HEK293 (cell line): ENCODE data around the gene EMC7.

Experiments used
- CTCF ChIA-PET: fragments of 350-600 bp; formaldehyde crosslinking; extraction: SDS; loops from one replicate; lab custom pipeline; 2021; ENCODE audit warnings: antibody characterized with exemption; lab: Yijun Ruan, JAX
- POLR2A ChIA-PET: fragments of 300-600 bp; formaldehyde crosslinking; extraction: SDS; loops from one replicate; lab custom pipeline; 2020; ENCODE audit warnings: antibody characterized with exemption, inconsistent platforms; lab: Yijun Ruan, JAX
- H3K27ac ChIP-seq: fragments of 200-500 bp; sonication (Bioruptor generic); 2 replicates; pipeline ENCODE4 v1.5.1; 2014; ENCODE audit warnings: low read depth, low read length, control low read depth, inconsistent platforms; ENCODE audit errors: extremely low read depth
- H3K36me3 ChIP-seq, 2 experiments: fragments of 200-500 bp in 1 of 2; sonication (Bioruptor generic) in 1 of 2; 1 replicate in 1 of 2; 2 replicates in 1 of 2; pipeline ENCODE4 v1.5.1; 2014 to 2017; ENCODE audit warnings: inconsistent platforms in 2 of 2, low read length in 2 of 2; ENCODE audit not compliant: control insufficient read depth in 2 of 2, insufficient read depth in 1 of 2
- H3K4me1 ChIP-seq: fragments of 200-500 bp; sonication (Bioruptor generic); 2 replicates; pipeline ENCODE4 v1.5.1; 2014; ENCODE audit warnings: mild to moderate bottlenecking, low read length, inconsistent platforms; ENCODE audit not compliant: control insufficient read depth, insufficient read depth
- H3K4me3 ChIP-seq: 2 replicates; pipeline ENCODE4 v1.5.1; 2011; ENCODE audit warnings: low read depth, mild to moderate bottlenecking, control low read depth, low read length, moderate library complexity
- H3K9me3 ChIP-seq: fragments of 200-500 bp; sonication (Bioruptor generic); 2 replicates; pipeline ENCODE4 v1.5.1; 2014; ENCODE audit warnings: low read depth, low read length, inconsistent platforms; ENCODE audit not compliant: control insufficient read depth, insufficient read depth
- EGR2 ChIP-seq: fragments of 450-650 bp; formaldehyde crosslinking; IDR thresholded peaks from 2 replicates; pipeline ENCODE4 v1.5.1; 2016; ENCODE audit warnings: low read depth, missing biosample characterization, missing genetic modification characterization
- GLIS2 ChIP-seq: fragments of 450-650 bp; formaldehyde crosslinking; IDR thresholded peaks from 2 replicates; pipeline ENCODE4 v1.5.1; 2016; ENCODE audit warnings: missing biosample characterization, missing genetic modification characterization
- OSR2 ChIP-seq: fragments of 450-650 bp; formaldehyde crosslinking; IDR thresholded peaks from 2 replicates; pipeline ENCODE4 v1.5.1; 2016; ENCODE audit warnings: missing biosample characterization, missing genetic modification characterization
- RBAK ChIP-seq: fragments of 450-650 bp; formaldehyde crosslinking; IDR thresholded peaks from 2 replicates; pipeline ENCODE4 v1.5.1; 2016; ENCODE audit warnings: missing biosample characterization, missing genetic modification characterization
- SETDB1 ChIP-seq: IDR thresholded peaks from one replicate; pipeline ENCODE4 v1.6.1; 2017; ENCODE audit warnings: mild to moderate bottlenecking, low read length, moderate library complexity, mixed read lengths; ENCODE audit not compliant: insufficient read length
- ZBTB17 ChIP-seq: fragments of 450-650 bp; formaldehyde crosslinking; IDR thresholded peaks from 2 replicates; pipeline ENCODE4 v1.5.1; 2016; ENCODE audit warnings: missing biosample characterization, missing genetic modification characterization
- ZNF174 ChIP-seq: fragments of 450-650 bp; formaldehyde crosslinking; IDR thresholded peaks from 2 replicates; pipeline ENCODE4 v1.5.0; 2017; ENCODE audit warnings: missing biosample characterization, mild to moderate bottlenecking, missing genetic modification characterization
- ZNF37A ChIP-seq: fragments of 450-650 bp; IDR thresholded peaks from 2 replicates; pipeline ENCODE4 v1.5.1; 2018; ENCODE audit warnings: missing biosample characterization, missing genetic modification characterization
- ZNF404 ChIP-seq: fragments of 450-650 bp; formaldehyde crosslinking; IDR thresholded peaks from 2 replicates; pipeline ENCODE4 v1.5.1; 2017; ENCODE audit warnings: missing biosample characterization, missing genetic modification characterization
- ZNF426 ChIP-seq: fragments of 450-650 bp; formaldehyde crosslinking; IDR thresholded peaks from 2 replicates; pipeline ENCODE4 v1.5.1; 2017; ENCODE audit warnings: missing biosample characterization, missing genetic modification characterization, mild to moderate bottlenecking, inconsistent platforms, moderate library complexity
- ZNF776 ChIP-seq: fragments of 450-650 bp; formaldehyde crosslinking; IDR thresholded peaks from 2 replicates; pipeline ENCODE4 v1.5.0; 2017; ENCODE audit warnings: missing biosample characterization, missing genetic modification characterization, borderline replicate concordance
- ZNF843 ChIP-seq: fragments of 450-650 bp; formaldehyde crosslinking; IDR thresholded peaks from 2 replicates; pipeline ENCODE4 v1.5.1; 2016; ENCODE audit warnings: missing biosample characterization, missing genetic modification characterization
- TF ChIP-seq, protein P1 (sequence below): fragments of 450-650 bp; formaldehyde crosslinking; IDR thresholded peaks from 2 replicates; pipeline ENCODE4 v1.5.0; 2017; ENCODE audit warnings: missing biosample characterization, missing genetic modification characterization, borderline replicate concordance
- TF ChIP-seq, protein P2 (sequence below): fragments of 450-650 bp; formaldehyde crosslinking; IDR thresholded peaks from 2 replicates; pipeline ENCODE4 v1.5.1; 2016; ENCODE audit warnings: missing biosample characterization, missing genetic modification characterization
- TF ChIP-seq, protein P3 (sequence below): fragments of 450-650 bp; formaldehyde crosslinking; IDR thresholded peaks from 2 replicates; pipeline ENCODE4 v1.5.1; 2017; ENCODE audit warnings: missing biosample characterization, mild to moderate bottlenecking, missing genetic modification characterization, moderate library complexity
- TF ChIP-seq, protein P4 (sequence below): fragments of 450-650 bp; formaldehyde crosslinking; IDR thresholded peaks from 2 replicates; pipeline ENCODE4 v1.5.1; 2017; ENCODE audit warnings: missing biosample characterization, missing genetic modification characterization

Gene EMC7

DNA sequence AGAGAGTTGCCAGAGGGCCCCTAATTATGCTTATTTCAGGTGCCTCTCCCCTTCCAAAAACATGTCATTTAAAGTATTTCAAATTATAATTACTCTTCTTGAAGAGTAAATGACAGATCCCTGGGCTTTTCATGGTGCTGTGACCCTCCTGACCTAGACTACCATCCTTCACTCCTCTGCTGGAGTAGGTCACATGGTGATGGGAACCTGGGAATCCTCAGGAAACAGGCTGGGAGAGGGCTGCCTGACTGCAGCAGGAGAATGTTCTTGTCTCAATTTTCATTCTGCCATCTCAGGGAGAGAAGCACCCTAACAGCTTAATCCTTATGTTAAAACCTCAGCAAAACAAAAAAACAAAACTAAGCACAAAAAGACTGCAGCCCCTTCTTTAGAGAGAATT is 24.9 kb upstream of the EMC7 start (continued):
- TF ChIP-seq, protein P1, sequence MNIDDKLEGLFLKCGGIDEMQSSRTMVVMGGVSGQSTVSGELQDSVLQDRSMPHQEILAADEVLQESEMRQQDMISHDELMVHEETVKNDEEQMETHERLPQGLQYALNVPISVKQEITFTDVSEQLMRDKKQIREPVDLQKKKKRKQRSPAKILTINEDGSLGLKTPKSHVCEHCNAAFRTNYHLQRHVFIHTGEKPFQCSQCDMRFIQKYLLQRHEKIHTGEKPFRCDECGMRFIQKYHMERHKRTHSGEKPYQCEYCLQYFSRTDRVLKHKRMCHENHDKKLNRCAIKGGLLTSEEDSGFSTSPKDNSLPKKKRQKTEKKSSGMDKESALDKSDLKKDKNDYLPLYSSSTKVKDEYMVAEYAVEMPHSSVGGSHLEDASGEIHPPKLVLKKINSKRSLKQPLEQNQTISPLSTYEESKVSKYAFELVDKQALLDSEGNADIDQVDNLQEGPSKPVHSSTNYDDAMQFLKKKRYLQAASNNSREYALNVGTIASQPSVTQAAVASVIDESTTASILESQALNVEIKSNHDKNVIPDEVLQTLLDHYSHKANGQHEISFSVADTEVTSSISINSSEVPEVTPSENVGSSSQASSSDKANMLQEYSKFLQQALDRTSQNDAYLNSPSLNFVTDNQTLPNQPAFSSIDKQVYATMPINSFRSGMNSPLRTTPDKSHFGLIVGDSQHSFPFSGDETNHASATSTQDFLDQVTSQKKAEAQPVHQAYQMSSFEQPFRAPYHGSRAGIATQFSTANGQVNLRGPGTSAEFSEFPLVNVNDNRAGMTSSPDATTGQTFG (tag by site-specific recombination): no peak
- TF ChIP-seq, protein P2, sequence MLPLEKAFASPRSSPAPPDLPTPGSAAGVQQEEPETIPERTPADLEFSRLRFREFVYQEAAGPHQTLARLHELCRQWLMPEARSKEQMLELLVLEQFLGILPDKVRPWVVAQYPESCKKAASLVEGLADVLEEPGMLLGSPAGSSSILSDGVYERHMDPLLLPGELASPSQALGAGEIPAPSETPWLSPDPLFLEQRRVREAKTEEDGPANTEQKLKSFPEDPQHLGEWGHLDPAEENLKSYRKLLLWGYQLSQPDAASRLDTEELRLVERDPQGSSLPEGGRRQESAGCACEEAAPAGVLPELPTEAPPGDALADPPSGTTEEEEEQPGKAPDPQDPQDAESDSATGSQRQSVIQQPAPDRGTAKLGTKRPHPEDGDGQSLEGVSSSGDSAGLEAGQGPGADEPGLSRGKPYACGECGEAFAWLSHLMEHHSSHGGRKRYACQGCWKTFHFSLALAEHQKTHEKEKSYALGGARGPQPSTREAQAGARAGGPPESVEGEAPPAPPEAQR (tag by site-specific recombination): no peak
- TF ChIP-seq ZNF404 (tag by site-specific recombination): no peak
- no peak for TF ChIP-seq ZNF843
- no peak for TF ChIP-seq ZNF776 (tag by site-specific recombination)
- TF ChIP-seq ZNF174 (tag by site-specific recombination): no peak

DNA sequence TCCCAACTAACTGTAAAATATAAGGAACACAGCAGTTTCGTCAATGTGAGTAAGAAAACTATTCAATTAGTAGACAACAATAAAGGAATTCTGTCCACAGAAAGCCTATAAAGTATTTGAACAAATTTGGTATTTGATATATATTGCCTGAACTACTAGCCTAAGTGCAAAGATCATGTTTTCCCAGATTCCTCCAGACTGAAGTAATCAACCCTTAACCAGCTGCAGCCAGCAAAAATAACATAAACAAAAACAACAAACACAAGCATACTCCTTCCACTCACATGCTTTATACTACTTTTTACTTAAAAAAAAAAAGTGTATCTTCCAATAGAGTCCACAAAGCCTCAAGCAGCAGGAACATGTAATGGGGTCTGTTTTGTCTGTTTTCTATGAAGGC is 24.3 kb upstream of the EMC7 start:
- Histone ChIP-seq H3K27ac (no peak overlapping the region), H3K4me1 (no peaks in the 10 kb centered on the region), H3K9me3 (no peaks in the 10 kb centered on the region), H3K36me3 (no peaks in the 10 kb centered on the region), H3K4me3 (no peak overlapping the region)
- POLR2A ChIA-PET: interaction anchor here (0.5 kb wide), 1 partner anchor 84 kb away, joined by 4 read pairs; no protein-coding TSS in a partner anchor
- CTCF ChIA-PET: interaction anchor here (0.6 kb wide), 2 partner anchors 779 to 933 kb away, joined by 3 to 5 read pairs; no protein-coding TSS in a partner anchor
- peak; percentile 74 for TF ChIP-seq ZBTB17 (tag by site-specific recombination)
- no peak for TF ChIP-seq SETDB1

DNA sequence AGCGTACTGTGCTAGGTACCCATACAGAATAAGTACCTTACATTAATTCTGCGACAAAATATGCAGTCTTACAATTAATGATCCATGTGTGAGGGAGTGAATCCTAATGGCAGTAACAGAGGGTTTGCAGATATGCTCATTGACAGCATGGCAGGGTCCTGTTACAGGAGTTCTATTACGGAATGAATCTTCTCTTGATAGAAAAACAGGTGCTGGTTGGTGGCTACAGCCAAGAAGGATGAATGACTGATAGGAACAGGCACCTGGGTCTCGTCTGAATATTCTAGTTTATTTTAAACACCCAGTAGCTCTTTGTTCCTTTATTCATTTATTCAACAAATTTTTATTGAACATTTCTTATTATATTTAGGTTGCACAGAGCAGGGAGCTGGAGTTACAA is 23.0 kb upstream of the EMC7 start:
- H3K27ac ChIP-seq: no peak overlapping the region
- no peak for TF ChIP-seq ZNF426
- TF ChIP-seq, protein P3, sequence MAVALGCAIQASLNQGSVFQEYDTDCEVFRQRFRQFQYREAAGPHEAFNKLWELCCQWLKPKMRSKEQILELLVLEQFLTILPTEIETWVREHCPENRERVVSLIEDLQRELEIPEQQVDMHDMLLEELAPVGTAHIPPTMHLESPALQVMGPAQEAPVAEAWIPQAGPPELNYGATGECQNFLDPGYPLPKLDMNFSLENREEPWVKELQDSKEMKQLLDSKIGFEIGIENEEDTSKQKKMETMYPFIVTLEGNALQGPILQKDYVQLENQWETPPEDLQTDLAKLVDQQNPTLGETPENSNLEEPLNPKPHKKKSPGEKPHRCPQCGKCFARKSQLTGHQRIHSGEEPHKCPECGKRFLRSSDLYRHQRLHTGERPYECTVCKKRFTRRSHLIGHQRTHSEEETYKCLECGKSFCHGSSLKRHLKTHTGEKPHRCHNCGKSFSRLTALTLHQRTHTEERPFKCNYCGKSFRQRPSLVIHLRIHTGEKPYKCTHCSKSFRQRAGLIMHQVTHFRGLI (tag by site-specific recombination): no peak
- TF ChIP-seq ZNF37A (tag by site-specific recombination): no peak
- no peak for TF ChIP-seq OSR2 (tag by site-specific recombination)
- no peak for TF ChIP-seq GLIS2 (tag by site-specific recombination)
- TF ChIP-seq, protein P4, sequence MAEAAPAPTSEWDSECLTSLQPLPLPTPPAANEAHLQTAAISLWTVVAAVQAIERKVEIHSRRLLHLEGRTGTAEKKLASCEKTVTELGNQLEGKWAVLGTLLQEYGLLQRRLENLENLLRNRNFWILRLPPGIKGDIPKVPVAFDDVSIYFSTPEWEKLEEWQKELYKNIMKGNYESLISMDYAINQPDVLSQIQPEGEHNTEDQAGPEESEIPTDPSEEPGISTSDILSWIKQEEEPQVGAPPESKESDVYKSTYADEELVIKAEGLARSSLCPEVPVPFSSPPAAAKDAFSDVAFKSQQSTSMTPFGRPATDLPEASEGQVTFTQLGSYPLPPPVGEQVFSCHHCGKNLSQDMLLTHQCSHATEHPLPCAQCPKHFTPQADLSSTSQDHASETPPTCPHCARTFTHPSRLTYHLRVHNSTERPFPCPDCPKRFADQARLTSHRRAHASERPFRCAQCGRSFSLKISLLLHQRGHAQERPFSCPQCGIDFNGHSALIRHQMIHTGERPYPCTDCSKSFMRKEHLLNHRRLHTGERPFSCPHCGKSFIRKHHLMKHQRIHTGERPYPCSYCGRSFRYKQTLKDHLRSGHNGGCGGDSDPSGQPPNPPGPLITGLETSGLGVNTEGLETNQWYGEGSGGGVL (tag by site-specific recombination): no peak
- no peak for TF ChIP-seq EGR2 (tag by site-specific recombination)
- no peak for TF ChIP-seq RBAK
- no peaks in the 10 kb centered on the region for H3K36me3 ChIP-seq
- H3K4me3 ChIP-seq: no peak overlapping the region
- no peaks in the 10 kb centered on the region for H3K9me3 ChIP-seq
- ChIA-PET CTCF (interaction anchor here (0.5 to 0.6 kb wide), 2 partner anchors 16 to 67 kb away, joined by 3 to 6 read pairs; no protein-coding TSS in a partner anchor), POLR2A (interaction anchor here (1.0 kb wide), 1 partner anchor 85 kb away, joined by 3 read pairs; the partner anchor contains the start of gene KATNBL1)
- H3K4me1 ChIP-seq: no peaks in the 10 kb centered on the region
